ENCODE measurements around the gene MAPRE2.

DNA sequence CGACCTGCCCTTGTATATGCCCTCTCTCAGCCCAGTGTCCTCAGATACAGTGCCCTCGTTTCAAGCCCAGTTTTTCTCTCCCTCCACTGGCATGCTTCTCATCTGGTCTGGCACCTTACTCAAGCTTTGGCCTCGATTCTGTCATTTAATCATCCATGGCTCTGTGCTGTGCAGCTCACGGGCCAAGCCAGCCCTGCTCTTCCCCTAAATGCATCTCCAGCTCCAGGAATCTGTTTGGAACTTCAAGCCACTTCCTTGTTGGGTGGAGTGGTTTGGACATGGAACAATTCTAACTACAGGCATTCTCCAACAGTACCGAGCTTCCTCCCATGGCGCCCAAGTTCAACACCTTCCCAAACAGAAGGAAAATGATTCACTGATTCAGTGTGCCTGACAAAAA lies 122.9 kb downstream of the MAPRE2 start:
- TF ChIP-seq, protein P1, sequence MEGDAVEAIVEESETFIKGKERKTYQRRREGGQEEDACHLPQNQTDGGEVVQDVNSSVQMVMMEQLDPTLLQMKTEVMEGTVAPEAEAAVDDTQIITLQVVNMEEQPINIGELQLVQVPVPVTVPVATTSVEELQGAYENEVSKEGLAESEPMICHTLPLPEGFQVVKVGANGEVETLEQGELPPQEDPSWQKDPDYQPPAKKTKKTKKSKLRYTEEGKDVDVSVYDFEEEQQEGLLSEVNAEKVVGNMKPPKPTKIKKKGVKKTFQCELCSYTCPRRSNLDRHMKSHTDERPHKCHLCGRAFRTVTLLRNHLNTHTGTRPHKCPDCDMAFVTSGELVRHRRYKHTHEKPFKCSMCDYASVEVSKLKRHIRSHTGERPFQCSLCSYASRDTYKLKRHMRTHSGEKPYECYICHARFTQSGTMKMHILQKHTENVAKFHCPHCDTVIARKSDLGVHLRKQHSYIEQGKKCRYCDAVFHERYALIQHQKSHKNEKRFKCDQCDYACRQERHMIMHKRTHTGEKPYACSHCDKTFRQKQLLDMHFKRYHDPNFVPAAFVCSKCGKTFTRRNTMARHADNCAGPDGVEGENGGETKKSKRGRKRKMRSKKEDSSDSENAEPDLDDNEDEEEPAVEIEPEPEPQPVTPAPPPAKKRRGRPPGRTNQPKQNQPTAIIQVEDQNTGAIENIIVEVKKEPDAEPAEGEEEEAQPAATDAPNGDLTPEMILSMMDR (IDR thresholded peaks at IDR 0.05) = no peak
- TF ChIP-seq POLR2A (IDR thresholded peaks at IDR 0.05) = no peak
